A673 (cell line): ENCODE results near the gene MBD5. TPM values are rescaled to one million over a fixed set of nuclear protein-coding genes. Genes with fewer than 3 reads are reported as not detected.

Experiments
- BruUV-seq: library from RNA; stranded (reverse); fragments of 400-500 nt; replicated peaks from 2 replicates; lab custom pipeline; 2021; lab: Mats Ljungman, UMichigan
- CTCF ChIA-PET: fragments of 300-600 bp; sonication (Branson Sonifier 250); formaldehyde crosslinking; loops from one replicate; lab custom pipeline; 2022; ENCODE audit warnings: antibody characterized with exemption; lab: Charles Lee
- POLR2A ChIA-PET: fragments of 300-600 bp; sonication (Branson Sonifier 250); formaldehyde crosslinking; loops from one replicate; lab custom pipeline; 2022; ENCODE audit warnings: antibody characterized with exemption; ENCODE audit not compliant: low non-redundant PET; lab: Charles Lee
- DNase-seq: peaks from one replicate; pipeline ENCODE4 v3.0.0-alpha.2; 2015; ENCODE audit warnings: low spot score
- H3K27ac ChIP-seq: fragments of 200-600 bp; sonication (generic); 2 replicates; pipeline ENCODE4 v1.5.1; 2016; ENCODE audit warnings: mixed run types, low read depth, mild to moderate bottlenecking, mixed read lengths, antibody characterized with exemption, low read length; ENCODE audit not compliant: poor library complexity, severe bottlenecking
- H3K27me3 ChIP-seq: fragments of 200-600 bp; sonication (generic); replicated peaks from 2 replicates; pipeline ENCODE4 v1.6.1; 2017; ENCODE audit warnings: mixed run types, low read depth, mild to moderate bottlenecking, mixed read lengths, antibody characterized with exemption, low read length; ENCODE audit not compliant: insufficient read depth, poor library complexity
- H3K36me3 ChIP-seq: fragments of 200-600 bp; sonication (generic); 2 replicates; pipeline ENCODE4 v1.6.1; 2016; ENCODE audit warnings: mixed run types, mild to moderate bottlenecking, mixed read lengths, antibody characterized with exemption, low read length; ENCODE audit not compliant: insufficient read depth, poor library complexity, severe bottlenecking
- H3K4me1 ChIP-seq: fragments of 200-600 bp; sonication (generic); 2 replicates; pipeline ENCODE4 v1.6.1; 2017; ENCODE audit warnings: mixed run types, mild to moderate bottlenecking, mixed read lengths, antibody characterized with exemption, low read length; ENCODE audit not compliant: insufficient read depth, poor library complexity, severe bottlenecking
- H3K4me3 ChIP-seq: fragments of 200-600 bp; sonication (generic); 2 replicates; pipeline ENCODE4 v1.5.1; 2016; ENCODE audit warnings: low read depth, mixed run types, mild to moderate bottlenecking, mixed read lengths, low read length; ENCODE audit not compliant: poor library complexity, severe bottlenecking
- H3K9me3 ChIP-seq: fragments of 200-600 bp; sonication (generic); 2 replicates; pipeline ENCODE4 v1.6.1; 2016; ENCODE audit warnings: mixed run types, low read depth, mild to moderate bottlenecking, mixed read lengths, antibody characterized with exemption, low read length; ENCODE audit not compliant: poor library complexity, severe bottlenecking
- CTCF ChIP-seq: fragments of 300-800, 200-600 bp; sonication (generic); conservative IDR thresholded peaks from 2 replicates; pipeline ENCODE4 v1.5.1; 2017; ENCODE audit warnings: low read depth, mild to moderate bottlenecking, antibody characterized with exemption, low read length, moderate library complexity, mixed read lengths
- EZH2 ChIP-seq: fragments of 200-600 bp; sonication (generic); IDR thresholded peaks from 2 replicates; pipeline ENCODE4 v1.6.1; 2017; ENCODE audit warnings: borderline replicate concordance, low read depth, mild to moderate bottlenecking, mixed read lengths, antibody characterized with exemption, low read length; ENCODE audit not compliant: poor library complexity, severe bottlenecking
- intact Hi-C: fragments of 100-400 bp; cut with micrococcal nuclease; formaldehyde crosslinking; loops from one replicate; pipeline ENCODE4 v1.10.0; 2022; ENCODE audit not compliant: unreplicated experiment
- total RNA-seq: library from RNA; stranded (reverse); gene quantifications from 2 replicates; pipeline ENCODE4 v1.2.3, GENCODE V29; 2021

MBD5 gene
- total RNA-seq, 1 experiment from 2014 or later = 32.4 TPM

- Histone ChIP-seq H3K4me3 (no peak overlapping the region), H3K4me1 (no peaks in the 10 kb centered on the region), H3K27ac (no peak overlapping the region), H3K27me3 (no peaks in the 10 kb centered on the region), H3K36me3 (no peaks in the 10 kb centered on the region), H3K9me3 (no peaks in the 10 kb centered on the region)
- BruUV-seq = no TSS peak
- no peak for DNase-seq
- no peak for TF ChIP-seq EZH2
- TF ChIP-seq CTCF = no peak
- CTCF ChIA-PET = no interaction called here
- intact Hi-C loops = no loop called here
- POLR2A ChIA-PET = no interaction called here
These were observed 510.3 kb downstream of the MBD5 start for GRCh38 chr2:148531235-148531634.

GRCh38 chr2:148531669-148532428 lies 511.0 kb downstream of the MBD5 start:
- Histone ChIP-seq H3K4me1 (no peaks in the 10 kb centered on the region), H3K27ac (no peak overlapping the region), H3K4me3 (no peak overlapping the region), H3K9me3 (no peaks in the 10 kb centered on the region), H3K27me3 (no peaks in the 10 kb centered on the region), H3K36me3 (no peaks in the 10 kb centered on the region)
- POLR2A ChIA-PET = no interaction called here
- no TSS peak for BruUV-seq
- intact Hi-C loops = no loop called here
- TF ChIP-seq EZH2 (no peak), CTCF (no peak)
- DNase-seq = no peak
- CTCF ChIA-PET = no interaction called here

DNA sequence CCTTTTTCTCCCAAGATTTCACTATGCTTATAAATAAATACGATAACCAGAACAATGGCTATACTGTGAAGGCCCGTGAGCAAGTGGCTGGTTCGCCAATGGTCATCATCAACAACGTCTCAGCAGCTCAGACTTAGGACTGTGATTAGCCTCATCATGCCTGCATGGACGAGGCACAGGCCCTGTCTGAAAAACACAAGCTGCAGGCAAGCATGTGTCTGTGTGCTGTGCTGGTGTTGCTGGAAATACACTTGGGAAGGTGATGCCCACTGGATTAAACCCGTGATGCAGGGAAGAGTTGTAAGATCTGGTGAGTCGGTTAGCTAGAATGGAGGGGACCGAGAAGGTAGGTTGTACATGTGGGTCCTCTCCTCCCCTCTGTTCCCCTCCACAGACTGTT lies 512.1 kb downstream of the MBD5 start:
- intact Hi-C loops = no loop called here
- Histone ChIP-seq H3K36me3 (no peaks in the 10 kb centered on the region), H3K27ac (no peak overlapping the region), H3K9me3 (no peaks in the 10 kb centered on the region), H3K4me3 (no peak overlapping the region), H3K27me3 (no peaks in the 10 kb centered on the region), H3K4me1 (no peaks in the 10 kb centered on the region)
- POLR2A ChIA-PET = no interaction called here
- CTCF ChIA-PET = no interaction called here
- no TSS peak for BruUV-seq
- TF ChIP-seq CTCF (no peak), EZH2 (no peak)
- DNase-seq = no peak
